Body of pancreas (tissue), 4 donors: ENCODE results near the gene SYNGR1.

Source experiments
- POLR2A ChIP-seq, 3 donors: fragments of 450-650 bp; IDR thresholded peaks; one replicate each; pipeline ENCODE4 v1.6.1; 2016; ENCODE audit warnings: antibody characterized with exemption in 3 of 3, mild to moderate bottlenecking in 2 of 3
- TF ChIP-seq, protein P1 (sequence below), 7 experiments: fragments of 450-650 bp in 4 of 7; fragments of 200-600 bp in 3 of 7; sonication (generic) in 3 of 7; IDR thresholded peaks; one replicate each; pipeline ENCODE4 v1.5.1; 2016 to 2019; ENCODE audit warnings: antibody characterized with exemption in 7 of 7

DNA sequence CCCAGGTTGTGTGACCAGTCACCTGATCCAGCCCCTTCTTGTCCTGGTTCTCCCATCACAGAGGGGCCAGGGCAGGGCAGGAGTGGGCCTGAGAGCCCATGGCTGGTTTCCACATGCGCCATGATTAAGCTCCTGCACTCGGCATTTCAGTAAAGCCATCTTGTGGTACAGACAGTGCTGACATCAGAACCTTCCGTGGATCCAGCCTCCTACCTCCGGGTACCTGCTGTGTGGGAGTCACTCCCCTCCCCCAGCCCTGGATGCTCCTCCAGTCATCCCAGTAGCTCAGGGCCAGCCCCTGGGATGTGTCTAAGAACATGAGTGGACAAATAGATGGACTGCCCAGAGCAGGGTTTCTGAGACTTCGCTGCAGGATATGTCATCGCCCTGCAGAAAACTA is 84.9 kb downstream of the SYNGR1 start:
- TF ChIP-seq, protein P1, sequence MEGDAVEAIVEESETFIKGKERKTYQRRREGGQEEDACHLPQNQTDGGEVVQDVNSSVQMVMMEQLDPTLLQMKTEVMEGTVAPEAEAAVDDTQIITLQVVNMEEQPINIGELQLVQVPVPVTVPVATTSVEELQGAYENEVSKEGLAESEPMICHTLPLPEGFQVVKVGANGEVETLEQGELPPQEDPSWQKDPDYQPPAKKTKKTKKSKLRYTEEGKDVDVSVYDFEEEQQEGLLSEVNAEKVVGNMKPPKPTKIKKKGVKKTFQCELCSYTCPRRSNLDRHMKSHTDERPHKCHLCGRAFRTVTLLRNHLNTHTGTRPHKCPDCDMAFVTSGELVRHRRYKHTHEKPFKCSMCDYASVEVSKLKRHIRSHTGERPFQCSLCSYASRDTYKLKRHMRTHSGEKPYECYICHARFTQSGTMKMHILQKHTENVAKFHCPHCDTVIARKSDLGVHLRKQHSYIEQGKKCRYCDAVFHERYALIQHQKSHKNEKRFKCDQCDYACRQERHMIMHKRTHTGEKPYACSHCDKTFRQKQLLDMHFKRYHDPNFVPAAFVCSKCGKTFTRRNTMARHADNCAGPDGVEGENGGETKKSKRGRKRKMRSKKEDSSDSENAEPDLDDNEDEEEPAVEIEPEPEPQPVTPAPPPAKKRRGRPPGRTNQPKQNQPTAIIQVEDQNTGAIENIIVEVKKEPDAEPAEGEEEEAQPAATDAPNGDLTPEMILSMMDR (IDR thresholded peaks at IDR 0.05): no peak
- TF ChIP-seq POLR2A (IDR thresholded peaks at IDR 0.05): no peak
